Hepatocyte (in vitro differentiated cells): ENCODE results near the gene MAGEB16.

Experiments
- CTCF ChIP-seq: fragments of 200-600 bp; sonication (generic); IDR thresholded peaks from 2 replicates; pipeline ENCODE4 v1.5.1; 2016; ENCODE audit warnings: antibody characterized with exemption, mild to moderate bottlenecking; ENCODE audit not compliant: poor library complexity
- EZH2 ChIP-seq: fragments of 200-600 bp; sonication (generic); IDR thresholded peaks from 2 replicates; pipeline ENCODE4 v1.6.1; 2016; ENCODE audit warnings: antibody characterized with exemption, mild to moderate bottlenecking, borderline replicate concordance
- EZH2phosphoT487 ChIP-seq: fragments of 200-600 bp; sonication (generic); IDR thresholded peaks from one replicate; pipeline ENCODE4 v1.6.1; 2018; ENCODE audit warnings: antibody characterized with exemption, mild to moderate bottlenecking, low read depth, moderate library complexity; ENCODE audit not compliant: unreplicated experiment, severe bottlenecking

GRCh38 chrX:35809781-35810180, 11.6 kb downstream of the MAGEB16 start:
- no peak for TF ChIP-seq CTCF
- no peak for TF ChIP-seq EZH2
- TF ChIP-seq EZH2phosphoT487: no peak
